GM23338 (cell line): ENCODE data around the gene RAB34. TPM values are rescaled to one million over a fixed set of nuclear protein-coding genes. Genes with fewer than 3 reads are reported as not detected.

Experiments used
- ATAC-seq: fragments of 200-7000 bp; cut with Tn5 transposase; 3 replicates; pipeline ENCODE4 v1.9.1; 2020
- DNase-seq: peaks from one replicate; pipeline ENCODE4 v3.0.0-alpha.2; 2015; ENCODE audit warnings: low spot score
- H2AFZ ChIP-seq: fragments of 200-600 bp; sonication (generic); 2 replicates; pipeline ENCODE4 v1.8.0; 2016; ENCODE audit warnings: antibody characterized with exemption, mild to moderate bottlenecking, moderate library complexity
- H3F3A ChIP-seq: fragments of 200-600 bp; sonication (generic); replicated peaks from 2 replicates; pipeline ENCODE4 v1.8.0; 2017; ENCODE audit warnings: antibody characterized with exemption, mixed run types, low read depth
- H3K27ac ChIP-seq: fragments of 200-600 bp; sonication (generic); 2 replicates; pipeline ENCODE4 v1.6.1; 2016; ENCODE audit warnings: low read depth
- H3K27me3 ChIP-seq: fragments of 200-600 bp; sonication (generic); 2 replicates; pipeline ENCODE4 v1.8.0; 2016; ENCODE audit warnings: mild to moderate bottlenecking, mixed run types, moderate library complexity; ENCODE audit not compliant: insufficient read depth
- H3K36me3 ChIP-seq: fragments of 200-600 bp; sonication (generic); 2 replicates; pipeline ENCODE4 v1.8.0; 2016; ENCODE audit warnings: mild to moderate bottlenecking; ENCODE audit not compliant: insufficient read depth
- H3K4me1 ChIP-seq: fragments of 200-600 bp; sonication (generic); 2 replicates; pipeline ENCODE4 v1.8.0; 2016; ENCODE audit warnings: mild to moderate bottlenecking, moderate library complexity; ENCODE audit not compliant: insufficient read depth
- H3K4me2 ChIP-seq: fragments of 200-600 bp; sonication (generic); 2 replicates; pipeline ENCODE4 v1.7.1; 2017; ENCODE audit warnings: mixed run types
- H3K4me3 ChIP-seq: fragments of 200-600 bp; sonication (generic); 2 replicates; pipeline ENCODE4 v1.6.1; 2016; ENCODE audit warnings: mixed run types
- H3K79me2 ChIP-seq: fragments of 200-600 bp; sonication (generic); replicated peaks from 2 replicates; pipeline ENCODE4 v1.8.0; 2017; ENCODE audit warnings: mild to moderate bottlenecking; ENCODE audit not compliant: insufficient read depth
- H3K9me2 ChIP-seq: fragments of 200-600 bp; sonication (generic); 2 replicates; pipeline ENCODE4 v1.8.0; 2017; ENCODE audit not compliant: insufficient read depth
- H4K20me1 ChIP-seq: fragments of 200-600 bp; sonication (generic); replicated peaks from 2 replicates; pipeline ENCODE4 v1.8.0; 2017; ENCODE audit warnings: mild to moderate bottlenecking; ENCODE audit not compliant: insufficient read depth
- H3K27ac Mint-ChIP-seq: 2 replicates; pipeline ENCODE4 v1.8.0; 2020; ENCODE audit warnings: inconsistent platforms, mild to moderate bottlenecking, moderate library complexity, mixed read lengths
- H3K27me3 Mint-ChIP-seq: 3 replicates; pipeline ENCODE4 v1.8.0; 2022; ENCODE audit warnings: low read depth, mild to moderate bottlenecking, moderate library complexity, mixed read lengths, inconsistent platforms; ENCODE audit not compliant: insufficient read depth, poor library complexity
- H3K36me3 Mint-ChIP-seq: 3 replicates; pipeline ENCODE4 v1.8.0; 2021; ENCODE audit warnings: low read depth, mild to moderate bottlenecking, inconsistent platforms, moderate library complexity, mixed read lengths
- H3K4me1 Mint-ChIP-seq: 3 replicates; pipeline ENCODE4 v1.8.0; 2020; ENCODE audit warnings: mild to moderate bottlenecking, inconsistent platforms, mixed read lengths
- H3K4me3 Mint-ChIP-seq: 3 replicates; pipeline ENCODE4 v1.8.0; 2021; ENCODE audit warnings: moderate library complexity, mild to moderate bottlenecking, inconsistent platforms, mixed read lengths
- H3K9me3 Mint-ChIP-seq: 3 replicates; pipeline ENCODE4 v1.8.0; 2020; ENCODE audit warnings: moderate library complexity, mild to moderate bottlenecking, inconsistent platforms, mixed read lengths
- CREB1 ChIP-seq: fragments of 250-450 bp; sonication (Bioruptor Pico); IDR thresholded peaks from 2 replicates; pipeline ENCODE4 v1.5.0; 2020; ENCODE audit warnings: low read depth, mild to moderate bottlenecking, moderate library complexity
- ETS1 ChIP-seq: IDR thresholded peaks from 2 replicates; pipeline ENCODE4 v1.6.1; 2016; ENCODE audit warnings: antibody characterized with exemption
- EZH2 ChIP-seq: fragments of 200-600 bp; sonication (generic); IDR thresholded peaks from one replicate; pipeline ENCODE4 v1.8.0; 2017; ENCODE audit warnings: antibody characterized with exemption, mild to moderate bottlenecking, low read depth; ENCODE audit not compliant: unreplicated experiment
- EZH2phosphoT487 ChIP-seq: fragments of 200-600 bp; sonication (generic); IDR thresholded peaks from one replicate; pipeline ENCODE4 v1.8.1; 2018; ENCODE audit warnings: antibody characterized with exemption; ENCODE audit not compliant: unreplicated experiment
- JUNB ChIP-seq: IDR thresholded peaks from one replicate; pipeline ENCODE4 v1.6.1; 2016; ENCODE audit warnings: antibody characterized with exemption; ENCODE audit not compliant: unreplicated experiment
- POLR2AphosphoS5 ChIP-seq: IDR thresholded peaks from 2 replicates; pipeline ENCODE4 v1.6.1; 2016; ENCODE audit warnings: antibody characterized with exemption, low read depth
- REST ChIP-seq: IDR thresholded peaks from one replicate; pipeline ENCODE4 v1.6.1; 2018; ENCODE audit warnings: antibody characterized with exemption; ENCODE audit not compliant: unreplicated experiment
- STAT1 ChIP-seq: IDR thresholded peaks from one replicate; pipeline ENCODE4 v1.6.1; 2016; ENCODE audit warnings: antibody characterized with exemption; ENCODE audit not compliant: unreplicated experiment
- polyA plus RNA-seq: library from polyadenylated mRNA; unstranded; fragments of >200 nt; fragmentation: Nextera tagmentation; extraction: Ambion mirVana; gene quantifications from 2 replicates; pipeline ENCODE4 v1.2.1, GENCODE V29; 2016
- total RNA-seq: library from RNA; depleted of rRNA; stranded (reverse); fragments of >200 nt; shearing (Covaris generic); gene quantifications from 2 replicates; pipeline ENCODE4 v1.2.3, GENCODE V29; 2014

RAB34 gene
- total and polyA plus RNA-seq, 2 experiments from 2014 or later, result 184 to 394 TPM

DNA sequence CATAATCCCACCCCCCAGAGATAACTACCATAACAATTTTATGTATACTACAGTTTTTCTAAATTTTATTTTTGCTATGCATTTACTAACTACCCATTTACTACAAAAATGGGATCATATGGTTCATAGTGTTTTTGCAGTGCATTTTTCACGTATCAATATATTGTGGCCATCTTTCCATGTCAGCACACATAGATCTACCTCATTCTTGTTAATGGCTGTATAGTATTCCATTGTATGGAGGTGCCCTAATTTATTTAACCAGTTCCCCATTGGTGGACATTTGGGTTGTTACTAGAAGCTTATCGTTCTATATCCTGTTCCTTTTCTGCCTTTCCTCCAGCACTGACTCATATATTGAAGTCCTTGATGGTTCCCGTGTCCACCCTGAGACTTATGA lies 28.7 kb downstream of the RAB34 start (continued):
- TF ChIP-seq EZH2, result no peak
- no peak for TF ChIP-seq REST
- TF ChIP-seq STAT1, result no peak
- no peak for TF ChIP-seq ETS1
- TF ChIP-seq POLR2AphosphoS5, result no peak

DNA sequence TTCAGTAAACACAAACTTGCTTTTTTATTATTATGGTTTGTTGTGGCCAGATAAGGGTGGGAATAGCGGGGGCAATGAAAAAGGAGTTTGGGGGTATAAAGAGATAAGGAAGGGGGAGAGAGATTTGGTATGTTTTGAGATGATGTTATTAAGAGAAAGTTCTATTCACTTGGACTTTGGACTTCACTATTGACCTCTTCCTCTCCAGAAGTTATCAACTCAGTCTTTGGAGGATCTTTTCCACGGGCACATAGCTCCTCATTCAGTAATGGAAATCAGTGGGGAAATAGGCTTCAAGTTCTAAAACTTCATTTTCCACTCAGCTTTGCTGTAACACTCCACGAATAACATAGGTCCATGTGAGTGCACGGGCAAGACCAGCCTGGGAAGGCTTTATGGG lies 29.2 kb downstream of the RAB34 start:
- no peaks in the 10 kb centered on the region for H3K9me2 ChIP-seq
- TF ChIP-seq STAT1, result no peak
- TF ChIP-seq POLR2AphosphoS5, result no peak
- TF ChIP-seq ETS1, result no peak
- no peak for TF ChIP-seq CREB1
- no peak for TF ChIP-seq EZH2phosphoT487
- TF ChIP-seq EZH2, result no peak
- DNase-seq (no peak), ATAC-seq (no peak)
- peaks cover 77% of the 10 kb centered on the region for H3K36me3 ChIP-seq
- Mint-ChIP-seq H3K4me1 (no peaks in the 10 kb centered on the region), H3K27me3 (peaks cover 4% of the 10 kb centered on the region), H3K4me3 (no peak overlapping the region), H3K9me3 (no peaks in the 10 kb centered on the region), H3K27ac (no peak overlapping the region), H3K36me3 (peaks cover 97% of the 10 kb centered on the region)
- H4K20me1 ChIP-seq, result peaks cover 2% of the 10 kb centered on the region
- H3K27me3 ChIP-seq, result no peaks in the 10 kb centered on the region
- H2AFZ ChIP-seq, result no peak overlapping the region
- no peak overlapping the region for H3K4me2 ChIP-seq
- no peaks in the 10 kb centered on the region for H3F3A ChIP-seq
- no peak overlapping the region for H3K27ac ChIP-seq
- no peaks in the 10 kb centered on the region for H3K79me2 ChIP-seq
- H3K4me1 ChIP-seq, result no peaks in the 10 kb centered on the region
- H3K4me3 ChIP-seq, result no peak overlapping the region

DNA sequence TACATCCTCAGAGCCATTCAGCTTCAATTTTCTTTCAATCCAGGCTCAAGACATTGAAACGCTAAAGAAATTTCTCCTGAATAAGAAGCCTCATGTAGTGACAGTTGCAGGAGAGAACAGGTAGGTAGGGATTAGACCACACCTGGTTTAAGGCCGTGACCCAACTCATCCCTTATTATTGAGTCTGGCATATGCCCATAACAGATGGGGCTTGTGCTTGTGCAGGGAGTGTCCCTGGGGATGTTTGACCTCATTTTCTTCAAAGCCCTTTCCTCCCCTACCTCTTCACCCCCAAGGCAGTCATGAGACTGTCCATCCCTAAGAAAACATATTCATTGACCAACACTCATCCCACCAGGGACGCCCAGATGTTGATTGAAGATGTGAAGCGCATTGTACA lies 31.4 kb downstream of the RAB34 start:
- Histone ChIP-seq H4K20me1 (peaks cover 2% of the 10 kb centered on the region), H3F3A (0 out of 2 replicates have a peak, but pooled peaks cover 9% of the 10 kb centered on the region), H3K4me1 (no peaks in the 10 kb centered on the region), H3K27ac (no peak overlapping the region), H3K4me2 (no peak overlapping the region), H2AFZ (no peak overlapping the region), H3K79me2 (no peaks in the 10 kb centered on the region), H3K27me3 (no peaks in the 10 kb centered on the region), H3K9me2 (no peaks in the 10 kb centered on the region), H3K36me3 (peaks cover 96% of the 10 kb centered on the region), H3K4me3 (no peak overlapping the region)
- no peaks in the 10 kb centered on the region; the same call in 2 of the 3 replicates for H3K9me3 Mint-ChIP-seq
- H3K4me3 Mint-ChIP-seq, result no peak overlapping the region
- H3K4me1 Mint-ChIP-seq, result no peaks in the 10 kb centered on the region
- DNase-seq (no peak), ATAC-seq (no peak)
- no peak overlapping the region for H3K27ac Mint-ChIP-seq
- peaks cover 10% of the 10 kb centered on the region for H3K27me3 Mint-ChIP-seq
- H3K36me3 Mint-ChIP-seq, result peaks cover 98% of the 10 kb centered on the region
- TF ChIP-seq EZH2phosphoT487, result no peak
- no peak for TF ChIP-seq JUNB
- no peak for TF ChIP-seq POLR2AphosphoS5
- no peak for TF ChIP-seq STAT1
